Gastrocnemius medialis (tissue), 4 donors: ENCODE results near the gene YIF1B.

Experiments
- POLR2A ChIP-seq, 2 donors: fragments of 450-650 bp; IDR thresholded peaks; one replicate each; pipeline ENCODE4 v1.6.1; 2017; ENCODE audit warnings: antibody characterized with exemption in 2 of 2, mild to moderate bottlenecking in 2 of 2, moderate library complexity in 2 of 2
- TF ChIP-seq, protein P1 (sequence below), 5 experiments: fragments of 450-650 bp in 3 of 5; fragments of 200-600 bp in 2 of 5; sonication (generic) in 2 of 5; IDR thresholded peaks in 4 of 5; conservative IDR thresholded peaks in 1 of 5; 1 replicate in 4 of 5; 2 replicates in 1 of 5; pipeline ENCODE4 v1.5.1; 2016 to 2019; ENCODE audit warnings: antibody characterized with exemption in 5 of 5, mild to moderate bottlenecking in 3 of 5, moderate library complexity in 3 of 5

DNA sequence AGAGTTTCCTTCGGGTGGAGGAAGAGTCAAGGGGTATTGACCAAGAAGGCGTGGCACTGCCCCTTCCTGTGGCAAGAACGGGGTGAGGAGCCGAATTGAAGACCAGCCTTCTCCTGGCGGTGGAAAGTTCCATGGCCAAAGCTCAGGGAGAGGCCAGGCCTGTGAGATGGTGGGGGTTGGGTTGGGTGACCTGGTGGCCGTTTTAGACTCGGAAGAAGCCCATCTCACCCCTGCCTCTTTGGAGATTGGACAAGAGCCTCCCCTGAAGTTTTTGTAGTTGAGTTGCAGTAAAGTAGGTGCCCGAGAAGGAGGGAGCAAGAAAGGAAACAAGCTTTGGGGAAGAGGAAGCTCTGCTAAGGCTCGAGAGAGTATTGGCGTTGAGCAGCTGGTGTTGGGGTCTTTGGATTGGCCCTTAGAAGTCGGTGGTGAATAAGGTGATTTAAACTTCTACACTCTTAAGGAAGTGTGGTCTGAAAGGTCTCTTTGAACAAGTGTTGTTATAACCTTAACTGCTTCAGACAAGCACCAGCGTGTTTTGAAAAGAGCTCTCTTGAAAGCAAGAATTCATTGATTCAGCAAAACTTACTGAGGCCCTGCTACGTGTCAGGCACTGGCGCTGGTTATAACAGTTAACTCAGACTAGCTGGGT, 50.4 kb downstream of the YIF1B start:
- TF ChIP-seq, protein P1, sequence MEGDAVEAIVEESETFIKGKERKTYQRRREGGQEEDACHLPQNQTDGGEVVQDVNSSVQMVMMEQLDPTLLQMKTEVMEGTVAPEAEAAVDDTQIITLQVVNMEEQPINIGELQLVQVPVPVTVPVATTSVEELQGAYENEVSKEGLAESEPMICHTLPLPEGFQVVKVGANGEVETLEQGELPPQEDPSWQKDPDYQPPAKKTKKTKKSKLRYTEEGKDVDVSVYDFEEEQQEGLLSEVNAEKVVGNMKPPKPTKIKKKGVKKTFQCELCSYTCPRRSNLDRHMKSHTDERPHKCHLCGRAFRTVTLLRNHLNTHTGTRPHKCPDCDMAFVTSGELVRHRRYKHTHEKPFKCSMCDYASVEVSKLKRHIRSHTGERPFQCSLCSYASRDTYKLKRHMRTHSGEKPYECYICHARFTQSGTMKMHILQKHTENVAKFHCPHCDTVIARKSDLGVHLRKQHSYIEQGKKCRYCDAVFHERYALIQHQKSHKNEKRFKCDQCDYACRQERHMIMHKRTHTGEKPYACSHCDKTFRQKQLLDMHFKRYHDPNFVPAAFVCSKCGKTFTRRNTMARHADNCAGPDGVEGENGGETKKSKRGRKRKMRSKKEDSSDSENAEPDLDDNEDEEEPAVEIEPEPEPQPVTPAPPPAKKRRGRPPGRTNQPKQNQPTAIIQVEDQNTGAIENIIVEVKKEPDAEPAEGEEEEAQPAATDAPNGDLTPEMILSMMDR (IDR thresholded peaks at IDR 0.05 in 4 of 5, conservative IDR thresholded peaks at IDR 0.05 in 1 of 5): no peak
- no peak for TF ChIP-seq POLR2A (IDR thresholded peaks at IDR 0.05)
